SU-DHL-6 (cell line): ENCODE measurements around the gene TSPYL2.

Source experiments
- H2AFZ ChIP-seq: fragments of 200-600 bp; sonication (generic); 2 replicates; pipeline ENCODE4 v1.6.1; 2014; ENCODE audit warnings: low read depth, mild to moderate bottlenecking, moderate library complexity, mixed read lengths, antibody characterized with exemption, low read length; ENCODE audit not compliant: severe bottlenecking
- H3F3A ChIP-seq: fragments of 200-600 bp; shearing (Covaris generic); 2 replicates; pipeline ENCODE4 v1.6.0; 2016; ENCODE audit warnings: antibody characterized with exemption, mild to moderate bottlenecking; ENCODE audit not compliant: insufficient read depth
- H3K27ac ChIP-seq: fragments of 200-600 bp; sonication (generic); 2 replicates; pipeline ENCODE4 v1.5.1; 2016; ENCODE audit warnings: low read depth, mild to moderate bottlenecking, low read length, moderate library complexity, mixed read lengths
- H3K27me3 ChIP-seq: fragments of 200-600 bp; sonication (generic), shearing (Covaris generic); 2 replicates; pipeline ENCODE4 v1.6.0; 2014; ENCODE audit warnings: mild to moderate bottlenecking, low read length
- H3K36me3 ChIP-seq: fragments of 200-600 bp; sonication (generic); 2 replicates; pipeline ENCODE4 v1.6.1; 2014; ENCODE audit warnings: mild to moderate bottlenecking, low read length, mixed read lengths
- H3K4me2 ChIP-seq: fragments of 300-600, 200-600 bp; shearing (Covaris generic), sonication (generic); 2 replicates; pipeline ENCODE4 v1.6.0; 2014; ENCODE audit warnings: low read length, low read depth, mild to moderate bottlenecking; ENCODE audit not compliant: poor library complexity, severe bottlenecking
- H3K4me3 ChIP-seq: fragments of 200-600 bp; sonication (generic); 2 replicates; pipeline ENCODE4 v1.5.1; 2014; ENCODE audit warnings: antibody characterized with exemption, low read length, mild to moderate bottlenecking, mixed read lengths; ENCODE audit not compliant: insufficient read depth, poor library complexity, severe bottlenecking
- H3K79me2 ChIP-seq: fragments of 200-600 bp; sonication (generic); 2 replicates; pipeline ENCODE4 v1.6.1; 2014; ENCODE audit warnings: mild to moderate bottlenecking, low read length, moderate library complexity; ENCODE audit not compliant: insufficient read depth
- H3K9ac ChIP-seq: fragments of 200-600 bp; sonication (generic); 2 replicates; pipeline ENCODE4 v1.7.0; 2014; ENCODE audit warnings: mild to moderate bottlenecking, low read length
- H3K9me2 ChIP-seq: fragments of 200-600 bp; sonication (generic); replicated peaks from 2 replicates; pipeline ENCODE4 v1.6.1; 2014; ENCODE audit warnings: low read length; ENCODE audit not compliant: insufficient read depth
- H3K9me3 ChIP-seq: fragments of 200-600 bp; sonication (generic); 2 replicates; pipeline ENCODE4 v1.6.1; 2014; ENCODE audit warnings: low read length, mixed read lengths; ENCODE audit not compliant: insufficient read depth
- H4K20me1 ChIP-seq: fragments of 200-600 bp; sonication (generic); 2 replicates; pipeline ENCODE4 v1.6.1; 2014; ENCODE audit warnings: low read depth, mild to moderate bottlenecking, antibody characterized with exemption, low read length, moderate library complexity, mixed read lengths
- CTCF ChIP-seq: fragments of 200-600 bp; sonication (generic); IDR thresholded peaks from one replicate; pipeline ENCODE4 v1.5.1; 2017; ENCODE audit warnings: antibody characterized with exemption, mild to moderate bottlenecking, low read length, moderate library complexity; ENCODE audit not compliant: insufficient read depth, poor library complexity, severe bottlenecking
- EZH2phosphoT487 ChIP-seq: fragments of 200-600 bp; sonication (generic), shearing (Covaris generic); conservative IDR thresholded peaks from 2 replicates; pipeline ENCODE4 v1.6.1; 2018; ENCODE audit warnings: mild to moderate bottlenecking, antibody characterized with exemption, low read length, moderate library complexity, mixed read lengths

The TSPYL2 gene

DNA sequence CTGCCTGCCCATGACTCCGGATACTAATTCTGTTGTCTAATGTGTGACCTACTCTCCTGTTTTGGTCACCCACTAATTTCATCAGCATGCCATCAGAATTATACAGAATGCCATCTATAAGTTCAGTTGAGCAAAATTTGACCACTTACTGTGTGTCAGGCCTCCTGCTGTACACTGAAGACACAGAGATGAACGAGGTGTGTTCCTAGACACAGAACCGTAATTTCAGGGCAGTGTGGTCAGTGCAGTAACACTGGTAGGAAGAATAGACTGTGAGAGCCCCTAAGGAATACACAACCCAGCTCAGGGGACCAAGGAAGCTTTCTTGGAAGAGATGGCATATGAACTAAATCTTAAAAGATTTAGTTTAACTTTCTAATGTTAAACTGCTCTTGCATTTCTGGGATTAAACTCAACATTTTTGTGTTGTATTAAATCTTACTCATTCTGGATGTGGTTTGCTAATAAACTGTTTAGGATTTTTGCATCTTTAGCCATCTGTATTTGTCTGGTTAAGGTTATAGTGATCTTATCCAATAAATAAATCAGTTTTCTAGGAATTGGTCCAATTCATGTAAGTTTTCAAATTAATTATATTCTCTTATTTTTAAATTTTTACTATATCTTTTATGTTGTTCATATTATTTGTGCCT lies 46.1 kb downstream of the TSPYL2 start:
- no peak overlapping the region for H3K27ac ChIP-seq
- no peaks in the 10 kb centered on the region for H3K9me3 ChIP-seq
- no peak overlapping the region for H3K9ac ChIP-seq
- no peaks in the 10 kb centered on the region for H3F3A ChIP-seq
- H2AFZ ChIP-seq = no peak overlapping the region
- no peak overlapping the region for H3K4me3 ChIP-seq
- 0 out of 2 replicates have a peak, but pooled peaks cover 8% of the 10 kb centered on the region for H3K79me2 ChIP-seq
- no peak overlapping the region for H3K4me2 ChIP-seq
- H3K27me3 ChIP-seq = no peaks in the 10 kb centered on the region
- TF ChIP-seq EZH2phosphoT487 (no peak), CTCF (no peak)
- H4K20me1 ChIP-seq = no peaks in the 10 kb centered on the region
- H3K9me2 ChIP-seq = no peaks in the 10 kb centered on the region
- H3K36me3 ChIP-seq = no peaks in the 10 kb centered on the region; the same call in 1 of the 2 replicates

DNA sequence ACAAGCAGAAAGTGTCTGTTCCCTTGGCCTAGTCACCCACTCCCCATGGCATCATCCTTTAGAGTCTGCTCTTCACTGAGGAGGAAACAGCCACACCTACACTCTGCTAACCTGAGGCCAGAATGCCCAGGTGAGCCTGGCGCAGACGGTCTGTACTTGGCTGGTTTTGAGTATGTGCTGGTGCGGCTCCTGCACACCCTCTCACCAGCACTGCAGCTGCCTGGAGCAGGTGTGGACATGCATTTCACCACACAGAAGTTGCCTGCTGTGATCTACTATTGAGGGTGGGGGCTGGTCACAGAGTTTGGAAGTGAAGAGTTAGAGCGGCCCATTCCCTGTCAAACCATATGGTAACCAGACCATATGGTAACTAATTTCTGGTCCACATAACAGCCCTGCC lies 51.2 kb downstream of the TSPYL2 start:
- no peak overlapping the region for H3K4me3 ChIP-seq
- H3K9me2 ChIP-seq = no peaks in the 10 kb centered on the region
- no peak overlapping the region for H3K9ac ChIP-seq
- TF ChIP-seq EZH2phosphoT487 (no peak), CTCF (no peak)
- H2AFZ ChIP-seq = no peak overlapping the region
- H3K27ac ChIP-seq = no peak overlapping the region
- H3K9me3 ChIP-seq = no peaks in the 10 kb centered on the region
- H3K79me2 ChIP-seq = no peaks in the 10 kb centered on the region
- H3K27me3 ChIP-seq = no peaks in the 10 kb centered on the region
- H3K4me2 ChIP-seq = no peak overlapping the region
- no peaks in the 10 kb centered on the region for H4K20me1 ChIP-seq
- no peaks in the 10 kb centered on the region for H3F3A ChIP-seq
- H3K36me3 ChIP-seq = no peaks in the 10 kb centered on the region

DNA sequence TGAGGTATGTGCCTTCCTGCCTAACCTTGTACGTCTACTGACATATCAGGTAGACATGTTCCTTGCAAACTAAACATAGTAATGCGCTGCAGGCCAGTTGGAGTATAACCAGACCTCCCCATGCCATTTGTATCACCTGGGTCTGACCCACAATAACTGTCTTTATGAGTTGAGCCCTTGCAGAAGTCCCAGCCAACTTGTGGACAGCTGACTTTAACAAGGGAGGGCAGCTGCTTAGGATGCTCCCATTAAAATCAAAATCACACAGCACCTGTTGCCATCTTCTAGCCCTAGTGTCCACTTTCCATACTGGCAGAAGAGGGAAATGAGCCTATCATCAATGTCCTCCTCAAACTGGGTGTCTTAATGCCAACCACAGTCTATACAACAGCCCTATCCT lies 53.4 kb downstream of the TSPYL2 start:
- TF ChIP-seq EZH2phosphoT487 (no peak), CTCF (no peak)
- no peaks in the 10 kb centered on the region for H4K20me1 ChIP-seq
- no peaks in the 10 kb centered on the region for H3K9me2 ChIP-seq
- H3K9me3 ChIP-seq = no peaks in the 10 kb centered on the region
- no peak overlapping the region for H2AFZ ChIP-seq
- H3K36me3 ChIP-seq = no peaks in the 10 kb centered on the region
- H3F3A ChIP-seq = no peaks in the 10 kb centered on the region
- H3K9ac ChIP-seq = no peak overlapping the region
- H3K27ac ChIP-seq = no peak overlapping the region
- no peak overlapping the region for H3K4me2 ChIP-seq
- H3K79me2 ChIP-seq = no peaks in the 10 kb centered on the region
- H3K4me3 ChIP-seq = no peak overlapping the region
- H3K27me3 ChIP-seq = no peaks in the 10 kb centered on the region
